Lower lobe of right lung (tissue), 2 donors: ENCODE measurements around the gene MEGF9. TPM values are rescaled to one million over a fixed set of nuclear protein-coding genes. Genes with fewer than 3 reads are reported as not detected.

Experiments used
- ATAC-seq, 2 donors: fragments of 200-7000 bp; cut with Tn5 transposase; one replicate each; pipeline ENCODE4 v1.9.1; 2020 to 2022; ENCODE audit warnings: mild to moderate bottlenecking in 2 of 2, moderate library complexity in 2 of 2
- DNase-seq: peaks from one replicate; pipeline ENCODE4 v3.0.0-alpha.2; 2020
- H3K27ac ChIP-seq: fragments of 200-600 bp; one replicate; pipeline ENCODE4 v1.8.0; 2022
- H3K27me3 ChIP-seq: fragments of 200-600 bp; one replicate; pipeline ENCODE4 v1.8.0; 2022; ENCODE audit warnings: low read depth
- H3K36me3 ChIP-seq: fragments of 200-600 bp; one replicate; pipeline ENCODE4 v1.8.0; 2022; ENCODE audit warnings: mild to moderate bottlenecking
- H3K4me1 ChIP-seq: fragments of 200-600 bp; one replicate; pipeline ENCODE4 v1.8.0; 2022
- H3K4me3 ChIP-seq: fragments of 200-600 bp; one replicate; pipeline ENCODE4 v1.8.0; 2022; ENCODE audit warnings: mild to moderate bottlenecking
- H3K9me3 ChIP-seq: fragments of 200-600 bp; one replicate; pipeline ENCODE4 v1.8.0; 2022
- CTCF ChIP-seq: fragments of 200-600 bp; IDR thresholded peaks from one replicate; pipeline ENCODE4 v1.8.0; 2022; ENCODE audit warnings: antibody characterized with exemption, mild to moderate bottlenecking
- intact Hi-C: fragments of 100-400 bp; cut with DNase I; formaldehyde crosslinking; loops from one replicate; pipeline ENCODE4 v1.11.0; 2022
- total RNA-seq: library from RNA; stranded (reverse); fragmentation: NEBNext Ultra II Directional; extraction: Animal tissue kit (Norgen Biotek cat#: 25700); gene quantifications from one replicate; pipeline ENCODE4 v1.2.1, GENCODE V29; 2021
- donor health status: DM: no; HTN: yes; CAD: no; lungs with severe emphysema.

The MEGF9 gene
- total RNA-seq, 1 donor from 2014 or later, result 71.1 TPM

GRCh38 chr9:120683150-120683549, 31.1 kb downstream of the MEGF9 start:
- DNase-seq, result no peak
- no peak for ATAC-seq
- Histone ChIP-seq H3K27ac (no peak overlapping the region), H3K36me3 (no peaks in the 10 kb centered on the region), H3K4me1 (peaks cover 26% of the 10 kb centered on the region), H3K27me3 (no peaks in the 10 kb centered on the region), H3K9me3 (no peaks in the 10 kb centered on the region), H3K4me3 (no peak overlapping the region)
- TF ChIP-seq CTCF, result no peak
- intact Hi-C loops, result no loop called here

GRCh38 chr9:120681121-120681520, 33.1 kb downstream of the MEGF9 start:
- DNase-seq, result no peak
- no peaks in the 10 kb centered on the region for H3K9me3 ChIP-seq
- H3K27me3 ChIP-seq, result no peaks in the 10 kb centered on the region
- intact Hi-C loops, result no loop called here
- no peak overlapping the region for H3K4me3 ChIP-seq
- no peaks in the 10 kb centered on the region for H3K36me3 ChIP-seq
- ATAC-seq, result no peak
- no peak overlapping the region for H3K27ac ChIP-seq
- peaks cover 41% of the 10 kb centered on the region for H3K4me1 ChIP-seq
- no peak for TF ChIP-seq CTCF

- Histone ChIP-seq H3K36me3 (no peaks in the 10 kb centered on the region), H3K27me3 (no peaks in the 10 kb centered on the region), H3K4me3 (no peak overlapping the region), H3K9me3 (no peaks in the 10 kb centered on the region), H3K27ac (no peak overlapping the region), H3K4me1 (peaks cover 42% of the 10 kb centered on the region)
- ATAC-seq (no peak), DNase-seq (no peak)
- TF ChIP-seq CTCF, result no peak
- intact Hi-C loops, result no loop called here
Observed at GRCh38 chr9:120680579-120680978, 33.7 kb downstream of the MEGF9 start.

- H3K4me1 ChIP-seq, result peaks cover 38% of the 10 kb centered on the region
Observed at GRCh38 chr9:120680161-120680560, 34.1 kb downstream of the MEGF9 start.

GRCh38 chr9:120677965-120678364, 36.3 kb downstream of the MEGF9 start:
- TF ChIP-seq CTCF, result no peak
- peaks cover 17% of the 10 kb centered on the region for H3K4me1 ChIP-seq
- no peaks in the 10 kb centered on the region for H3K27me3 ChIP-seq
- H3K36me3 ChIP-seq, result no peaks in the 10 kb centered on the region
- no peaks in the 10 kb centered on the region for H3K9me3 ChIP-seq
- H3K27ac ChIP-seq, result no peak overlapping the region
- ATAC-seq (no peak), DNase-seq (no peak)
- intact Hi-C loops, result no loop called here
- no peak overlapping the region for H3K4me3 ChIP-seq

More at GRCh38 chr9:120680161-120680560, 34.1 kb downstream of the MEGF9 start:
- H3K27ac ChIP-seq, result no peak overlapping the region
- DNase-seq (no peak), ATAC-seq (no peak)
- no peak for TF ChIP-seq CTCF
- H3K27me3 ChIP-seq, result no peaks in the 10 kb centered on the region
- H3K4me3 ChIP-seq, result no peak overlapping the region
- intact Hi-C loops, result no loop called here
- no peaks in the 10 kb centered on the region for H3K36me3 ChIP-seq
- no peaks in the 10 kb centered on the region for H3K9me3 ChIP-seq
